Lower leg skin (tissue), 4 donors: ENCODE measurements around the gene STK25. TPM values are rescaled to one million over a fixed set of nuclear protein-coding genes. Genes with fewer than 3 reads are reported as not detected.

ENCODE experiments used
- DNase-seq, 2 donors: peaks; one replicate each; pipeline ENCODE4 v3.0.0-alpha.2; 2019; ENCODE audit warnings: low spot score in 2 of 2
- H3K4me3 ChIP-seq: fragments of 200-600 bp; sonication (generic); 2 replicates; pipeline ENCODE4 v1.5.1; 2017; ENCODE audit warnings: mild to moderate bottlenecking, low read depth; ENCODE audit not compliant: poor library complexity, severe bottlenecking
- CTCF ChIP-seq, 3 donors: fragments of 450-650 bp; IDR thresholded peaks; one replicate each; pipeline ENCODE4 v1.5.1; 2016; ENCODE audit warnings: antibody characterized with exemption in 3 of 3, mild to moderate bottlenecking in 3 of 3, moderate library complexity in 2 of 3
- POLR2A ChIP-seq, 2 donors: fragments of 450-650 bp; IDR thresholded peaks; one replicate each; pipeline ENCODE4 v1.6.1; 2016 to 2017; ENCODE audit warnings: antibody characterized with exemption in 2 of 2, mild to moderate bottlenecking in 1 of 2, moderate library complexity in 1 of 2
- WGBS, 2 donors: methylation state at CpG; one replicate each; pipeline ENCODE4 v1.1.5; 2018; 5-methylcytosine and 5-hydroxymethylcytosine counted together
- intact Hi-C: fragments of 100-400 bp; cut with DNase I; formaldehyde crosslinking; loops from one replicate; pipeline ENCODE4 v1.15.0; 2023; ENCODE audit warnings: low total_unique reads
- total RNA-seq, 4 donors: library from RNA; depleted of rRNA; stranded (reverse); fragments of >200 nt; gene quantifications; one replicate each; pipeline ENCODE4 v1.1.0, GENCODE V29; 2016

STK25 gene
- total RNA-seq, 4 donors from 2014 or later = 137 to 315 (median 188) TPM

DNA sequence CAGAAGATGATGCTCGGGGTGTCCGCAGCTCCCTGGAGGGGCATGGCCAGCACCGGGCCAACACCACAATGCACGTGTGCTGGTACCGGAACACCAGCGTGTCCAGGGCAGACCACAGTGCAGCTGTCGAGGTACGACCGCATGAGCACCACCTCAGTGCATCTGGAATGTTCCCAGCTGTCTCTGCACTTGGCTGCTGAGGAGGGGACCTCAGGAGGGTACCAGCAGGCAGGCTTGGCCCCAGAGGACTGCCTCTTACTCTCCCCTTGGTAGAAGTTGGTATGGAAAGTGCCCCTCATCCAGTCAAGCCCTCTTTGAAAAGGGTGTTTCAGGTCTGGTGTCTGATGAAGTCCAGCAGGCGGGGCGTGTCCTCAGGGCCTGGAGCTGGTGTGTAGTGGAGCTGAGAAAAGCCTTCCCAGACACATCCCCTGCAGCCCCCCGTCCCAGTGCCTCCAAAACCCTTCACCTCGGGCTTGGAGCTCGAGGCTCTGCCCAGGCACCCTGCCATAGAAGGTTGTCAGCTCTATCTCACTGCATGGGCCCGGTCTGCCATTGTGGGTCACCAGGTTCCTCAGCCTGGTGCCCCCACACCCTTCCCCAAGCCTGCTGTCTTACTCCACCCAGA lies 16.7 kb downstream of the STK25 start:
- TF ChIP-seq CTCF (IDR thresholded peaks at IDR 0.05) (no peak), POLR2A (IDR thresholded peaks at IDR 0.05) (no peak)

GRCh38 chr2:241490825-241491506 lies 17.4 kb downstream of the STK25 start:
- no peak overlapping the region for H3K4me3 ChIP-seq
- DNase-seq = no peak
- intact Hi-C loops = no loop called here
- TF ChIP-seq CTCF (IDR thresholded peaks at IDR 0.05) (no peak), POLR2A (IDR thresholded peaks at IDR 0.05) (no peak)
- WGBS, 2 donors = 79 to 80% methylated on average over 16 of the region's 16 CpGs

More for the DNA sequence above, 16.7 kb downstream of the STK25 start:
- intact Hi-C loops = no loop called here
- DNase-seq = no peak
- H3K4me3 ChIP-seq = no peak overlapping the region
- WGBS, 2 donors = 78 to 86% methylated on average over 14 to 15 of the region's 15 CpGs

GRCh38 chr2:241489733-241490680 lies 18.4 kb downstream of the STK25 start:
- no peak for DNase-seq
- intact Hi-C loops = no loop called here
- no peak for TF ChIP-seq CTCF (IDR thresholded peaks at IDR 0.05)
- no peak for TF ChIP-seq POLR2A (IDR thresholded peaks at IDR 0.05)
- 75 to 77% methylated on average over 11 to 14 of the region's 15 CpGs for WGBS, 2 donors
- H3K4me3 ChIP-seq = no peak overlapping the region

GRCh38 chr2:241489088-241489487 lies 19.3 kb downstream of the STK25 start:
- 85 to 93% methylated on average over 3 of the region's 3 CpGs for WGBS, 2 donors
- intact Hi-C loops = no loop called here
- TF ChIP-seq POLR2A (IDR thresholded peaks at IDR 0.05) (no peak), CTCF (IDR thresholded peaks at IDR 0.05) (no peak)
- H3K4me3 ChIP-seq = no peak overlapping the region
- no peak for DNase-seq

- no peak for DNase-seq
- no peak overlapping the region for H3K4me3 ChIP-seq
- no peak for TF ChIP-seq CTCF (IDR thresholded peaks at IDR 0.05)
- TF ChIP-seq POLR2A (IDR thresholded peaks at IDR 0.05) = no peak
- WGBS, 2 donors = 75 to 86% methylated on average over 1 of the region's 1 CpG
- intact Hi-C loops = no loop called here
Observed at GRCh38 chr2:241485172-241485911, 23.0 kb downstream of the STK25 start.
